HEK293 (cell line): ENCODE results near the gene OBP2B.

Experiments used
- BCL11A ChIP-seq: fragments of 450-650 bp; formaldehyde crosslinking; IDR thresholded peaks from 2 replicates; pipeline ENCODE4 v1.5.1; 2016; ENCODE audit warnings: low read depth, missing biosample characterization, missing genetic modification characterization
- CTCF ChIP-seq: fragments of 450-650 bp; formaldehyde crosslinking; IDR thresholded peaks from 2 replicates; pipeline ENCODE4 v1.5.1; 2016; ENCODE audit warnings: missing biosample characterization, missing genetic modification characterization
- KLF9 ChIP-seq: fragments of 450-650 bp; formaldehyde crosslinking; IDR thresholded peaks from 2 replicates; pipeline ENCODE4 v1.5.1; 2016; ENCODE audit warnings: missing biosample characterization, missing genetic modification characterization, low read depth
- RBAK ChIP-seq: fragments of 450-650 bp; formaldehyde crosslinking; IDR thresholded peaks from 2 replicates; pipeline ENCODE4 v1.5.1; 2016; ENCODE audit warnings: missing biosample characterization, missing genetic modification characterization
- REST ChIP-seq: fragments of 450-650 bp; formaldehyde crosslinking; IDR thresholded peaks from 2 replicates; pipeline ENCODE4 v1.5.1; 2016; ENCODE audit warnings: missing biosample characterization, missing genetic modification characterization
- ZFP41 ChIP-seq: fragments of 450-650 bp; formaldehyde crosslinking; IDR thresholded peaks from 2 replicates; pipeline ENCODE4 v1.5.1; 2016; ENCODE audit warnings: missing biosample characterization, missing genetic modification characterization, borderline replicate concordance
- ZNF26 ChIP-seq: fragments of 450-650 bp; formaldehyde crosslinking; IDR thresholded peaks from 2 replicates; pipeline ENCODE4 v1.5.1; 2016; ENCODE audit warnings: missing biosample characterization, missing genetic modification characterization
- ZNF311 ChIP-seq: fragments of 450-650 bp; formaldehyde crosslinking; IDR thresholded peaks from 2 replicates; pipeline ENCODE4 v1.5.1; 2017; ENCODE audit warnings: missing biosample characterization, missing genetic modification characterization, borderline replicate concordance
- ZNF660 ChIP-seq: fragments of 450-650 bp; IDR thresholded peaks from 2 replicates; pipeline ENCODE4 v1.5.1; 2018; ENCODE audit warnings: missing biosample characterization, mild to moderate bottlenecking, missing genetic modification characterization
- TF ChIP-seq, protein P1 (sequence below): sonication (generic); formaldehyde crosslinking; IDR thresholded peaks from 2 replicates; pipeline ENCODE4 v1.8.1; 2022; ENCODE audit warnings: mild to moderate bottlenecking, moderate library complexity, missing genetic modification reagents
- TF ChIP-seq, protein P2 (sequence below): fragments of 450-650 bp; formaldehyde crosslinking; IDR thresholded peaks from 2 replicates; pipeline ENCODE4 v1.5.1; 2016; ENCODE audit warnings: missing biosample characterization, missing genetic modification characterization
- TF ChIP-seq, protein P3 (sequence below): fragments of 450-650 bp; formaldehyde crosslinking; IDR thresholded peaks from 2 replicates; pipeline ENCODE4 v1.5.1; 2016; ENCODE audit warnings: missing biosample characterization, missing genetic modification characterization, low read depth
- TF ChIP-seq, protein P4 (sequence below): fragments of 450-650 bp; formaldehyde crosslinking; IDR thresholded peaks from 2 replicates; pipeline ENCODE4 v1.5.1; 2017; ENCODE audit warnings: missing biosample characterization, mild to moderate bottlenecking, missing genetic modification characterization, moderate library complexity

DNA sequence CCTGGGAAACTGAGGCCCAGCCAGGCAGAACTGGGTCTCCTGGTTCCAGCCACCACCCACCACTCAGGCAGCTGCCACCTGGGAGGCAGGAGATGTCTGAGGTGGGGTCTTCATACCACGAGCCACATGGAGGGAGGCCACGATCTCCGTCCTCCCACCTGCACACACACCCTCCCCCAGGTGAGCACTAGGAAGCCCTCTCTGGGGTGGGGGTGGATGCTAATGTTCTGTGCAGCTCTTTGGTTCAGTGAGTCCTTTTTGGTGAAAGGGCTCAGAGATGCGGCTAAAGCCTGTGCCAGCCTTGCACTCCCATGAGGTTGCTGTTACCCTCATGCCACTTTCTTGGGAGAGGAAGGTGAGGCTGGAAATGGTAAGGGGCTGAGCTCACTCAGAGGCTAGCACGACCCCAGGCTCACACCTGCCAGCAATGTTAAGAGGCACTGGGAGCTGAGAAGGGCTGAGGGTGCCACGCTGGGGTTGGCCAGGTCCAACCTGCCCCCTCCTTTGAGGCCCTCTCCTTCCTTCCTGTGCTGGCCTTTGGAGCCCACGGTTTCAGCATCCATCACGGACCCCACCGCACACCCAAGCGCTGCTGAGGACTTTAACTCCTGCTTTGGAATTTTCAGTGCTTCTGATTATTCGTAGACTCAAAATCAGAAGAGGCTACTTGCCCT is 26.6 kb upstream of the OBP2B start:
- TF ChIP-seq CTCF (tag by site-specific recombination) (no peak), ZNF660 (tag by site-specific recombination) (no peak), BCL11A (tag by site-specific recombination) (no peak), ZNF311 (no peak), RBAK (tag by site-specific recombination) (no peak), ZNF26 (tag by site-specific recombination) (no peak), REST (no peak), KLF9 (tag by site-specific recombination) (no peak), ZFP41 (tag by site-specific recombination) (no peak)
- TF ChIP-seq, protein P1, sequence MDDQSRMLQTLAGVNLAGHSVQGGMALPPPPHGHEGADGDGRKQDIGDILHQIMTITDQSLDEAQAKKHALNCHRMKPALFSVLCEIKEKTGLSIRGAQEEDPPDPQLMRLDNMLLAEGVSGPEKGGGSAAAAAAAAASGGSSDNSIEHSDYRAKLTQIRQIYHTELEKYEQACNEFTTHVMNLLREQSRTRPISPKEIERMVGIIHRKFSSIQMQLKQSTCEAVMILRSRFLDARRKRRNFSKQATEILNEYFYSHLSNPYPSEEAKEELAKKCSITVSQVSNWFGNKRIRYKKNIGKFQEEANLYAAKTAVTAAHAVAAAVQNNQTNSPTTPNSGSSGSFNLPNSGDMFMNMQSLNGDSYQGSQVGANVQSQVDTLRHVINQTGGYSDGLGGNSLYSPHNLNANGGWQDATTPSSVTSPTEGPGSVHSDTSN (CRISPR knock-in tag): no peak
- TF ChIP-seq, protein P2, sequence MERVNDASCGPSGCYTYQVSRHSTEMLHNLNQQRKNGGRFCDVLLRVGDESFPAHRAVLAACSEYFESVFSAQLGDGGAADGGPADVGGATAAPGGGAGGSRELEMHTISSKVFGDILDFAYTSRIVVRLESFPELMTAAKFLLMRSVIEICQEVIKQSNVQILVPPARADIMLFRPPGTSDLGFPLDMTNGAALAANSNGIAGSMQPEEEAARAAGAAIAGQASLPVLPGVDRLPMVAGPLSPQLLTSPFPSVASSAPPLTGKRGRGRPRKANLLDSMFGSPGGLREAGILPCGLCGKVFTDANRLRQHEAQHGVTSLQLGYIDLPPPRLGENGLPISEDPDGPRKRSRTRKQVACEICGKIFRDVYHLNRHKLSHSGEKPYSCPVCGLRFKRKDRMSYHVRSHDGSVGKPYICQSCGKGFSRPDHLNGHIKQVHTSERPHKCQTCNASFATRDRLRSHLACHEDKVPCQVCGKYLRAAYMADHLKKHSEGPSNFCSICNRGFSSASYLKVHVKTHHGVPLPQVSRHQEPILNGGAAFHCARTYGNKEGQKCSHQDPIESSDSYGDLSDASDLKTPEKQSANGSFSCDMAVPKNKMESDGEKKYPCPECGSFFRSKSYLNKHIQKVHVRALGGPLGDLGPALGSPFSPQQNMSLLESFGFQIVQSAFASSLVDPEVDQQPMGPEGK (tag by site-specific recombination): no peak
- TF ChIP-seq, protein P3, sequence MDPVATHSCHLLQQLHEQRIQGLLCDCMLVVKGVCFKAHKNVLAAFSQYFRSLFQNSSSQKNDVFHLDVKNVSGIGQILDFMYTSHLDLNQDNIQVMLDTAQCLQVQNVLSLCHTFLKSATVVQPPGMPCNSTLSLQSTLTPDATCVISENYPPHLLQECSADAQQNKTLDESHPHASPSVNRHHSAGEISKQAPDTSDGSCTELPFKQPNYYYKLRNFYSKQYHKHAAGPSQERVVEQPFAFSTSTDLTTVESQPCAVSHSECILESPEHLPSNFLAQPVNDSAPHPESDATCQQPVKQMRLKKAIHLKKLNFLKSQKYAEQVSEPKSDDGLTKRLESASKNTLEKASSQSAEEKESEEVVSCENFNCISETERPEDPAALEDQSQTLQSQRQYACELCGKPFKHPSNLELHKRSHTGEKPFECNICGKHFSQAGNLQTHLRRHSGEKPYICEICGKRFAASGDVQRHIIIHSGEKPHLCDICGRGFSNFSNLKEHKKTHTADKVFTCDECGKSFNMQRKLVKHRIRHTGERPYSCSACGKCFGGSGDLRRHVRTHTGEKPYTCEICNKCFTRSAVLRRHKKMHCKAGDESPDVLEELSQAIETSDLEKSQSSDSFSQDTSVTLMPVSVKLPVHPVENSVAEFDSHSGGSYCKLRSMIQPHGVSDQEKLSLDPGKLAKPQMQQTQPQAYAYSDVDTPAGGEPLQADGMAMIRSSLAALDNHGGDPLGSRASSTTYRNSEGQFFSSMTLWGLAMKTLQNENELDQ (tag by site-specific recombination): no peak
- TF ChIP-seq, protein P4, sequence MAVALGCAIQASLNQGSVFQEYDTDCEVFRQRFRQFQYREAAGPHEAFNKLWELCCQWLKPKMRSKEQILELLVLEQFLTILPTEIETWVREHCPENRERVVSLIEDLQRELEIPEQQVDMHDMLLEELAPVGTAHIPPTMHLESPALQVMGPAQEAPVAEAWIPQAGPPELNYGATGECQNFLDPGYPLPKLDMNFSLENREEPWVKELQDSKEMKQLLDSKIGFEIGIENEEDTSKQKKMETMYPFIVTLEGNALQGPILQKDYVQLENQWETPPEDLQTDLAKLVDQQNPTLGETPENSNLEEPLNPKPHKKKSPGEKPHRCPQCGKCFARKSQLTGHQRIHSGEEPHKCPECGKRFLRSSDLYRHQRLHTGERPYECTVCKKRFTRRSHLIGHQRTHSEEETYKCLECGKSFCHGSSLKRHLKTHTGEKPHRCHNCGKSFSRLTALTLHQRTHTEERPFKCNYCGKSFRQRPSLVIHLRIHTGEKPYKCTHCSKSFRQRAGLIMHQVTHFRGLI (tag by site-specific recombination): no peak
